ENCODE measurements around the gene FOXP4.

FOXP4 gene

DNA sequence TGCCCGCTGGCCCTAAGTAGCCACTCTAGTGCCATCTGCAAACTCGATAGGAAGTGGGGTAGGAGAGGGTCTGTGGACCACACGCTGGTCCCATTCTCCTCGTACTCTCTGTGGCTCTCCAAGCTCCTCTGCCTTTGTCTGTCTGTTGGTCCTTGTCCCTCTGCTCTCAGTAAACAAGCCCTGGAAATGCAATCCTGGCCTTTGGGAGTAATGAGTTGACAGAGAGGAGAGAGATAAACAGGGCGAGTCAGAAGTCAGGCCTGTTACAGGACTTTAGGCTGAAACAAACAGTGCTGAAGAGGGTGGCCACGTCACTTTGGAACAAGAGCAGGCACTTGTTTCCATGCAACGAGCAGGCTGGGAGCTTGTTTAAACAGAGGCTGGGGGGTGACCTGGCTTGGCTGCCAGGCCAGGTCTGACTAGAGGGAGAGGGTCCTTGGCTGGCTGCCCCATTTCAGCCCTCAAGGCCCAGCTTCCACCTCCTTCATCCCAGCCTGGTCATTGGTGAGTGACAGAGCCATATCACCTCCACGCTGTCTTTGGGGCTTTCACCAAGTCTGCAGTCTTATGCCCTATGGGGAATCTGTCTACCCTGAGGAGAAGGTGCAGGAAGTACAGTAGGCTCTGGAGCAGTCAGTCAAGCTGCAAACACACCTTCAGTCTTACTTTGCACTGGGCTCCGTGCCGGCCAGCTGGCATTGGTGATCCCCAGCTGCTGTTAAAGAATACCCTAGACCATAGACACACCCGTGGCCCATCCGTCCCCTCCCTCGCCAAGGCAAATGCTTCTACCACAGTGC is 22.6 kb downstream of the FOXP4 start:
- Histone ChIP-seq H3K4me2 (ENCODE audit: low read length, poor library complexity, severe bottlenecking) (no peak overlapping the region), H2AFZ (ENCODE audit: low read depth, low read length) (no peak overlapping the region), H3K23ac (ENCODE audit: low read length in 2 of 2) (no peak overlapping the region), H2BK120ac (ENCODE audit: low read depth, low read length) (no peak overlapping the region), H3K79me1 (replicated peaks; ENCODE audit: low read length, poor library complexity, severe bottlenecking) (peaks cover 34% of the 10 kb centered on the region), H4K91ac (ENCODE audit: low read length) (peak overlapping the region; percentile 18), H3K27me3 (ENCODE audit: control insufficient read depth in 1 of 2, insufficient read depth in 1 of 2, low read length in 2 of 2) (no peaks in the 10 kb centered on the region), H3K9ac (ENCODE audit: low read length) (no peak overlapping the region), H2BK15ac (ENCODE audit: low read depth, poor library complexity, severe bottlenecking) (peak overlapping the region; percentile 16), H2BK12ac (ENCODE audit: low read length in 2 of 2) (peak overlapping the region; percentile 7 to 32), H3K4ac (ENCODE audit: low read depth in 1 of 2, low read length in 2 of 2) (peak overlapping the region; percentile 3 to 13), H3K18ac (ENCODE audit: low read depth in 1 of 2, low read length in 2 of 2) (peak overlapping the region; percentile 35 to 69), H3K4me3 (ENCODE audit: insufficient read depth in 1 of 2, low read depth in 1 of 2, low read length in 2 of 2) (no peak overlapping the region), H3K36me3 (ENCODE audit: control insufficient read depth in 1 of 2, insufficient read depth in 2 of 2, low read depth in 1 of 2, low read length in 2 of 2) (peaks cover 26 to 68% of the 10 kb centered on the region in 2 experiments), H3K27ac (ENCODE audit: low read length, poor library complexity, severe bottlenecking) (no peak overlapping the region), H3K14ac (ENCODE audit: low read length in 2 of 2) (no peak overlapping the region), H3K4me1 (ENCODE audit: control insufficient read depth, insufficient read depth, low read depth, low read length) (peaks cover 4% of the 10 kb centered on the region), H2BK5ac (ENCODE audit: low read depth, low read length, poor library complexity, severe bottlenecking) (no peak overlapping the region), H3K9me3 (ENCODE audit: control insufficient read depth, low read length) (no peaks in the 10 kb centered on the region), H2AK5ac (ENCODE audit: low read length, severe bottlenecking) (no peak overlapping the region), H4K8ac (ENCODE audit: low read length) (peak overlapping the region; percentile 66)
- peak; percentile 67 for DNase-seq
- 59% methylated on average over 10 of the region's 13 CpGs for WGBS

DNA sequence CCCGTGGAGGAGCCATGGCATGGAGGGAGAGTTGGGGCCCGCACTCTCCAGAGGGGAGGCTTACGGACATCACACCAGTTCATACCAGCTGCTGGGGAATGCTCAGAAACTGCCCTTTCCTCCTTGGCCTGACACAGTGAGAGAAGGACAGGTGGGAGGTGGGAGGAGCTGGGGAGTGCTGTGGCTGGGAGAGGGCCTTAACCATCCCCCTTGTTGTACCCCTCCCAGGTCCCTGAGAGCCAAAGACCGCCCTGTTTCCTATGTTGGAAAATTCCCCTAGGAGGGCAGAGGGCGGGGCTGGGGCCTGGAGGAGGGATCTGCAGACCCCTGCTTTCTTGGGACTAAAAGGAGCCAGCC is 24.1 kb downstream of the FOXP4 start:
- Histone ChIP-seq H3K4me2 (ENCODE audit: low read length, poor library complexity, severe bottlenecking) (no peak overlapping the region), H3K36me3 (ENCODE audit: control insufficient read depth in 1 of 2, insufficient read depth in 2 of 2, low read depth in 1 of 2, low read length in 2 of 2) (peaks cover 26 to 68% of the 10 kb centered on the region in 2 experiments), H2BK15ac (ENCODE audit: low read depth, poor library complexity, severe bottlenecking) (no peak overlapping the region), H3K4ac (ENCODE audit: low read depth in 1 of 2, low read length in 2 of 2) (no peak overlapping the region), H4K8ac (ENCODE audit: low read length) (peak overlapping the region; percentile 39), H3K79me1 (replicated peaks; ENCODE audit: low read length, poor library complexity, severe bottlenecking) (peaks cover 32% of the 10 kb centered on the region), H2BK120ac (ENCODE audit: low read depth, low read length) (no peak overlapping the region), H2AK5ac (ENCODE audit: low read length, severe bottlenecking) (no peak overlapping the region), H3K4me1 (ENCODE audit: control insufficient read depth, insufficient read depth, low read depth, low read length) (peaks cover 8% of the 10 kb centered on the region), H3K4me3 (ENCODE audit: insufficient read depth in 1 of 2, low read depth in 1 of 2, low read length in 2 of 2) (no peak overlapping the region), H3K9ac (ENCODE audit: low read length) (no peak overlapping the region), H2BK12ac (ENCODE audit: low read length in 2 of 2) (peak overlapping the region in 1 of 2 experiments; percentile 48), H3K18ac (ENCODE audit: low read depth in 1 of 2, low read length in 2 of 2) (peak overlapping the region in 1 of 2 experiments; percentile 56), H3K14ac (ENCODE audit: low read length in 2 of 2) (peak overlapping the region in 1 of 2 experiments; percentile 41), H3K9me3 (ENCODE audit: control insufficient read depth, low read length) (no peaks in the 10 kb centered on the region), H2AFZ (ENCODE audit: low read depth, low read length) (no peak overlapping the region), H3K27me3 (ENCODE audit: control insufficient read depth in 1 of 2, insufficient read depth in 1 of 2, low read length in 2 of 2) (no peaks in the 10 kb centered on the region), H3K23ac (ENCODE audit: low read length in 2 of 2) (no peak overlapping the region), H2BK5ac (ENCODE audit: low read depth, low read length, poor library complexity, severe bottlenecking) (no peak overlapping the region), H4K91ac (ENCODE audit: low read length) (peak overlapping the region; percentile 40), H3K27ac (ENCODE audit: low read length, poor library complexity, severe bottlenecking) (no peak overlapping the region)
- no peak for DNase-seq
- WGBS = 64% methylated on average over 5 of the region's 5 CpGs

DNA sequence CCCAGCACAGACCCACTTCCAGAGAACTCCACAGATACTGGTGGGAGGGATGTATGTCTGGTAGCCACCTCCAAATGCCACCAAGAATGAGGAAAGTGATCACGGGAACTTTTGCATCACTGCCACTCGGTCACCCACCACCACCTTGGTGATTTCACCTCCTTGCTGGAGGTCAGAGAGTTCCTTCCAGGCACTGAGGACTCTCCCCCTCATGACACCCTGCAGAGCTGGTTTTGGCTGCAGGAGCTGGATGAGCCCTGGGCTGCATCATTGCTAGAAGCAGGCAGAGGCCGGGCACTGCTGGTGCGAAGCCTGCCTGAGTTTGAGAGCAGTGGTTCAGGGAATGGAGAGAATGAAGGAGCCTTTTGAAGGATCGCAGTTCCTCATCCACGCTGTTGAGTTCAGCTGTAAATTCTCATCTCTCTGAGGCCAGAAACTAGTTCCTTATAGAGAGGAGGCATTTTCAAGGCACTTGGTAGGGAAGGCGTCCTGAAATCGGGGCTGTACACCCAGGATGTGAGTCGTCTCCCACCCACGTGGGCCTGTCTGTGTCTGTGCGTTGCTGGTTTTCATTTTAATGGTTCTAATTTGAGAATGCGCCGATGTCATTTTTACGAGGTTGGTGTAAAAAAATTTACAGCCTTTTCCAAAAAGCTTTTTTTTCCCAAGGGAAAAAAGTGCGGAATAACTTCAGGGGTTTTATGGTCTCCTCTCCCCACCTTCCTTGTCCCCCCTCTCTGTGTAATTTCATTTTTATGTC is 25.0 kb downstream of the FOXP4 start:
- H3K14ac ChIP-seq (ENCODE audit: low read length in 2 of 2) = no peak overlapping the region
- H2AFZ ChIP-seq (ENCODE audit: low read depth, low read length) = no peak overlapping the region
- no peak overlapping the region for H3K27ac ChIP-seq (ENCODE audit: low read length, poor library complexity, severe bottlenecking)
- no peak overlapping the region for H2BK120ac ChIP-seq (ENCODE audit: low read depth, low read length)
- no peak overlapping the region for H3K4ac ChIP-seq (ENCODE audit: low read depth in 1 of 2, low read length in 2 of 2)
- no peak overlapping the region for H3K23ac ChIP-seq (ENCODE audit: low read length in 2 of 2)
- H3K9ac ChIP-seq (ENCODE audit: low read length) = no peak overlapping the region
- no peak for DNase-seq
- no peak overlapping the region for H3K18ac ChIP-seq (ENCODE audit: low read depth in 1 of 2, low read length in 2 of 2)
- no peak overlapping the region for H3K4me3 ChIP-seq (ENCODE audit: insufficient read depth in 1 of 2, low read depth in 1 of 2, low read length in 2 of 2)
- no peak overlapping the region for H2BK5ac ChIP-seq (ENCODE audit: low read depth, low read length, poor library complexity, severe bottlenecking)
- no peak overlapping the region for H2BK15ac ChIP-seq (ENCODE audit: low read depth, poor library complexity, severe bottlenecking)
- no peak overlapping the region for H2AK5ac ChIP-seq (ENCODE audit: low read length, severe bottlenecking)
- no peak overlapping the region for H3K4me2 ChIP-seq (ENCODE audit: low read length, poor library complexity, severe bottlenecking)
- WGBS = 57% methylated on average over 15 of the region's 15 CpGs
- no peak overlapping the region for H4K8ac ChIP-seq (ENCODE audit: low read length)
- no peaks in the 10 kb centered on the region for H3K9me3 ChIP-seq (ENCODE audit: control insufficient read depth, low read length)
- H4K91ac ChIP-seq (ENCODE audit: low read length) = no peak overlapping the region
- H3K79me1 ChIP-seq (replicated peaks; ENCODE audit: low read length, poor library complexity, severe bottlenecking) = peaks cover 33% of the 10 kb centered on the region
- peaks cover 9% of the 10 kb centered on the region for H3K4me1 ChIP-seq (ENCODE audit: control insufficient read depth, insufficient read depth, low read depth, low read length)
- H3K36me3 ChIP-seq (ENCODE audit: control insufficient read depth in 1 of 2, insufficient read depth in 2 of 2, low read depth in 1 of 2, low read length in 2 of 2) = peaks cover 20 to 58% of the 10 kb centered on the region in 2 experiments
- H2BK12ac ChIP-seq (ENCODE audit: low read length in 2 of 2) = no peak overlapping the region
- H3K27me3 ChIP-seq (ENCODE audit: control insufficient read depth in 1 of 2, insufficient read depth in 1 of 2, low read length in 2 of 2) = no peaks in the 10 kb centered on the region

- H3K23ac ChIP-seq (ENCODE audit: low read length in 2 of 2) = no peak overlapping the region
- no peak overlapping the region for H2AK5ac ChIP-seq (ENCODE audit: low read length, severe bottlenecking)
- no peak overlapping the region for H2BK120ac ChIP-seq (ENCODE audit: low read depth, low read length)
- no peak overlapping the region for H3K4ac ChIP-seq (ENCODE audit: low read depth in 1 of 2, low read length in 2 of 2)
- H3K36me3 ChIP-seq (ENCODE audit: control insufficient read depth in 1 of 2, insufficient read depth in 2 of 2, low read depth in 1 of 2, low read length in 2 of 2) = peaks cover 7 to 53% of the 10 kb centered on the region in 2 experiments
- peaks cover 35% of the 10 kb centered on the region for H3K79me1 ChIP-seq (replicated peaks; ENCODE audit: low read length, poor library complexity, severe bottlenecking)
- DNase-seq = no peak
- no peaks in the 10 kb centered on the region for H3K27me3 ChIP-seq (ENCODE audit: control insufficient read depth in 1 of 2, insufficient read depth in 1 of 2, low read length in 2 of 2)
- H4K8ac ChIP-seq (ENCODE audit: low read length) = no peak overlapping the region
- H2BK15ac ChIP-seq (ENCODE audit: low read depth, poor library complexity, severe bottlenecking) = no peak overlapping the region
- H2AFZ ChIP-seq (ENCODE audit: low read depth, low read length) = no peak overlapping the region
- H3K9ac ChIP-seq (ENCODE audit: low read length) = no peak overlapping the region
- H3K4me3 ChIP-seq (ENCODE audit: insufficient read depth in 1 of 2, low read depth in 1 of 2, low read length in 2 of 2) = no peak overlapping the region
- no peak overlapping the region for H2BK5ac ChIP-seq (ENCODE audit: low read depth, low read length, poor library complexity, severe bottlenecking)
- WGBS = 85% methylated on average over 2 of the region's 2 CpGs
- H3K27ac ChIP-seq (ENCODE audit: low read length, poor library complexity, severe bottlenecking) = no peak overlapping the region
- no peak overlapping the region for H4K91ac ChIP-seq (ENCODE audit: low read length)
- peaks cover 13% of the 10 kb centered on the region for H3K4me1 ChIP-seq (ENCODE audit: control insufficient read depth, insufficient read depth, low read depth, low read length)
- no peak overlapping the region for H2BK12ac ChIP-seq (ENCODE audit: low read length in 2 of 2)
- H3K18ac ChIP-seq (ENCODE audit: low read depth in 1 of 2, low read length in 2 of 2) = no peak overlapping the region
- H3K14ac ChIP-seq (ENCODE audit: low read length in 2 of 2) = no peak overlapping the region
- H3K4me2 ChIP-seq (ENCODE audit: low read length, poor library complexity, severe bottlenecking) = no peak overlapping the region
- no peaks in the 10 kb centered on the region for H3K9me3 ChIP-seq (ENCODE audit: control insufficient read depth, low read length)
Observed at GRCh38 chr6:41572613-41573012, 26.4 kb downstream of the FOXP4 start.

Measured in mesenchymal stem cell (in vitro differentiated cells and primary cell).